K562 (cell line): ENCODE results near the gene SRMS. TPM values are rescaled to one million over a fixed set of nuclear protein-coding genes. Genes with fewer than 3 reads are reported as not detected.

Experiments used
- ATAC-seq: fragments of 200-7000 bp; cut with Tn5 transposase; 3 replicates; pipeline ENCODE4 v1.9.1; 2020; ENCODE audit warnings: moderate library complexity
- BruUV-seq: library from RNA; stranded (reverse); fragments of 400-500 nt; replicated peaks from 2 replicates; lab custom pipeline; 2021; lab: Mats Ljungman, UMichigan
- CTCF ChIA-PET: fragments of 300-600 bp; formaldehyde crosslinking; extraction: SDS; loops from one replicate; lab custom pipeline; 2021; ENCODE audit warnings: low intra/inter-chr PET ratio; lab: Yijun Ruan, JAX
- POLR2A ChIA-PET: fragments of 300-600, 350-650 bp; sonication (Branson Sonifier 250); formaldehyde crosslinking; extraction: SDS; loops from one replicate; lab custom pipeline; 2021; ENCODE audit warnings: antibody characterized with exemption, inconsistent platforms; lab: Yijun Ruan, JAX
- DNase-seq, 4 experiments: peaks; one replicate each; pipeline versions ENCODE4 v3.0.0 to v3.0.0-alpha.2; 2011 to 2018; ENCODE audit warnings: low spot score in 3 of 4, mixed read lengths in 3 of 4; ENCODE audit errors: extremely low read depth in 1 of 4
- FAIRE-seq: peaks from 2 replicates; lab custom pipeline; 2011; peaks lifted over from hg19 to GRCh38; lab: Jason Lieb, UNC
- H2AFZ ChIP-seq: 2 replicates; pipeline ENCODE4 v1.6.0; 2011; ENCODE audit warnings: low read depth, low read length, control low read depth, inconsistent platforms
- H3K27ac ChIP-seq: fragments of 200-600 bp; 3 replicates; pipeline ENCODE4 v1.8.0; 2011; ENCODE audit warnings: low read depth, mild to moderate bottlenecking, control low read depth, inconsistent platforms, low read length, moderate library complexity, mixed read lengths; ENCODE audit errors: extremely low read depth
- H3K27me3 ChIP-seq, 2 experiments: fragments of 300-600 bp in 1 of 2; 2 replicates in 1 of 2; 3 replicates in 1 of 2; pipeline versions ENCODE4 v1.6.0 to v1.8.0; 2011; ENCODE audit warnings: inconsistent platforms in 2 of 2, low read length in 2 of 2, mild to moderate bottlenecking in 1 of 2, mixed read lengths in 1 of 2, moderate library complexity in 1 of 2; ENCODE audit not compliant: control insufficient read depth in 2 of 2, insufficient read depth in 2 of 2
- H3K36me3 ChIP-seq: fragments of 300-600 bp; 3 replicates; pipeline ENCODE4 v1.8.0; 2011; ENCODE audit warnings: mild to moderate bottlenecking, low read length, inconsistent platforms; ENCODE audit not compliant: control insufficient read depth, insufficient read depth
- H3K4me1 ChIP-seq, 2 experiments: fragments of 200-600 bp in 1 of 2; replicated peaks in 1 of 2; 2 replicates in 1 of 2; 3 replicates in 1 of 2; pipeline versions ENCODE4 v1.5.1 to v1.8.0; 2011; ENCODE audit warnings: inconsistent platforms in 2 of 2, low read length in 2 of 2, mild to moderate bottlenecking in 1 of 2, mixed read lengths in 1 of 2, moderate library complexity in 1 of 2; ENCODE audit not compliant: control insufficient read depth in 2 of 2, insufficient read depth in 2 of 2
- H3K4me2 ChIP-seq: 2 replicates; pipeline ENCODE4 v1.6.1; 2011; ENCODE audit warnings: low read length, control low read depth, inconsistent platforms, mixed read lengths; ENCODE audit not compliant: insufficient read depth
- H3K4me3 ChIP-seq: fragments of 200-600 bp; sonication (generic), shearing (Covaris generic); 2 replicates; pipeline ENCODE4 v1.5.1; 2016; ENCODE audit warnings: control low read depth, inconsistent platforms
- H3K79me2 ChIP-seq: fragments of 200-600 bp; 3 replicates; pipeline ENCODE4 v1.8.0; 2011; ENCODE audit warnings: low read length, inconsistent platforms; ENCODE audit not compliant: control insufficient read depth, insufficient read depth
- H3K9ac ChIP-seq, 2 experiments: 2 replicates each; pipeline versions ENCODE4 v1.6.0 to v1.6.1; 2011; ENCODE audit warnings: low read depth in 2 of 2, low read length in 2 of 2, control low read depth in 1 of 2, inconsistent platforms in 1 of 2, mild to moderate bottlenecking in 1 of 2, mixed read lengths in 1 of 2; ENCODE audit not compliant: insufficient read depth in 1 of 2
- H3K9me1 ChIP-seq: one replicate; pipeline ENCODE4 v1.6.0; 2011; ENCODE audit warnings: inconsistent platforms, mild to moderate bottlenecking, low read length, moderate library complexity; ENCODE audit not compliant: control insufficient read depth, insufficient read depth
- H3K9me3 ChIP-seq: replicated peaks from 2 replicates; pipeline ENCODE4 v1.5.1; 2011; ENCODE audit warnings: low read depth, low read length, inconsistent platforms; ENCODE audit not compliant: control insufficient read depth, insufficient read depth
- H4K20me1 ChIP-seq: replicated peaks from 2 replicates; pipeline ENCODE4 v1.6.1; 2011; ENCODE audit warnings: low read length, inconsistent platforms, mixed read lengths; ENCODE audit not compliant: control insufficient read depth, insufficient read depth
- CEBPB ChIP-seq: fragments of 450-650 bp; IDR thresholded peaks from 2 replicates; pipeline ENCODE4 v1.6.1; 2016; ENCODE audit warnings: missing genetic modification characterization, missing compliant biosample characterization
- DACH1 ChIP-seq: fragments of 450-650 bp; IDR thresholded peaks from 2 replicates; pipeline ENCODE4 v1.6.1; 2018; ENCODE audit not compliant: partially characterized antibody
- FOXA3 ChIP-seq, 2 experiments: fragments of 450-650 bp in 1 of 2; sonication (generic) in 1 of 2; formaldehyde crosslinking; IDR thresholded peaks in 1 of 2; conservative IDR thresholded peaks in 1 of 2; 2 replicates each; pipeline versions ENCODE4 v1.4.0 to v1.8.0; 2020 to 2022; ENCODE audit warnings: mild to moderate bottlenecking in 2 of 2, missing genetic modification reagents in 1 of 2
- MEF2D ChIP-seq: conservative IDR thresholded peaks from 2 replicates; pipeline ENCODE4 v1.6.1; 2016; ENCODE audit warnings: low read depth, missing genetic modification characterization, missing compliant biosample characterization
- PRMT5 ChIP-seq: sonication (generic); formaldehyde crosslinking; IDR thresholded peaks from 2 replicates; pipeline ENCODE4 v1.5.0; 2020; ENCODE audit warnings: missing genetic modification reagents
- SAFB ChIP-seq: fragments of 200-400 bp; formaldehyde crosslinking; IDR thresholded peaks from 2 replicates; pipeline ENCODE4 v1.6.1; 2017; ENCODE audit warnings: low read depth, low read length, borderline replicate concordance
- ZBTB40 ChIP-seq, 2 experiments: fragments of 450-650 bp in 1 of 2; sonication (generic) in 1 of 2; formaldehyde crosslinking in 1 of 2; IDR thresholded peaks; 2 replicates each; pipeline versions ENCODE4 v1.7.1 to v1.9.0; 2016 to 2022; ENCODE audit warnings: inconsistent platforms in 1 of 2, mild to moderate bottlenecking in 1 of 2, missing genetic modification reagents in 1 of 2
- ZNF592 ChIP-seq: fragments of 450-650 bp; IDR thresholded peaks from 2 replicates; pipeline ENCODE4 v1.6.1; 2017; ENCODE audit warnings: antibody characterized with exemption, mild to moderate bottlenecking
- WGBS: fragments of 100-300 bp; shearing (Covaris generic); methylation state at CpG from one replicate; pipeline ENCODE4 v1.1.6; 2016; ENCODE audit warnings: low coverage, mixed read lengths; ENCODE audit not compliant: insufficient coverage; ENCODE audit errors: missing lambda C conversion rate; 5-methylcytosine and 5-hydroxymethylcytosine counted together
- in situ Hi-C: fragments of 300-500 bp; cut with MboI; formaldehyde crosslinking; loops from 4 replicates; pipeline ENCODE4 v1.15.0; 2018; ENCODE audit warnings: inconsistent platforms, mixed read lengths
- intact Hi-C: fragments of 100-400 bp; cut with micrococcal nuclease; formaldehyde crosslinking; loops from 2 replicates; pipeline ENCODE4 v1.14.2; 2022
- polyA plus RNA-seq, 8 experiments: library from polyadenylated mRNA; depleted of rRNA in 4 of 8; stranded (reverse) in 5 of 8; unstranded in 3 of 8; fragments of >200 nt; fragmentation: Nextera tagmentation in 2 of 8; fragmentation: Illumina TruSeq in 1 of 8; extraction: Ambion mirVana in 2 of 8; extraction: Trizol in 1 of 8; gene quantifications; 2 replicates each; pipeline versions ENCODE4 v1.2.1 to v1.2.3, GENCODE V29; 2011 to 2014; ENCODE audit warnings: inconsistent platforms in 1 of 8, missing spikeins in 1 of 8
- total RNA-seq, 7 experiments: library from RNA; depleted of rRNA in 6 of 7; stranded (reverse); fragments of >200 nt in 6 of 7; fragmentation: Illumina TruSeq in 2 of 7; extraction: Trizol in 2 of 7; gene quantifications; 2 replicates each; pipeline versions ENCODE4 v1.2.1 to v1.2.3, GENCODE V29; 2011 to 2021; ENCODE audit warnings: low replicate concordance in 1 of 7

SRMS gene
- total and polyA plus RNA-seq, 9 of the 15 experiments (the other 6 are each of a cell fraction or from before 2014, with no cell fraction given): 0.07 TPM; not detected in 8

GRCh38 chr20:63509088-63509564, 38.4 kb downstream of the SRMS start:
- Histone ChIP-seq H2AFZ (no peak overlapping the region), H4K20me1 (no peaks in the 10 kb centered on the region), H3K9me1 (no peaks in the 10 kb centered on the region), H3K4me3 (no peak overlapping the region), H3K27me3 (peaks cover 32 to 51% of the 10 kb centered on the region in 2 experiments), H3K9ac (no peak overlapping the region), H3K36me3 (no peaks in the 10 kb centered on the region), H3K9me3 (peaks cover 6% of the 10 kb centered on the region), H3K4me1 (peaks cover 0 to 13% of the 10 kb centered on the region in 2 experiments; a peak in 4 of 5 replicates), H3K27ac (no peak overlapping the region), H3K4me2 (no peak overlapping the region), H3K79me2 (no peaks in the 10 kb centered on the region)
- ChIA-PET CTCF (no interaction called here), POLR2A (interaction anchor here (0.6 to 3.1 kb wide), 3 partner anchors 9 to 12 kb away, joined by 3 to 9 read pairs (median 7); partner anchors contain the start of gene PPDPF)
- intact Hi-C loops: no loop called here
- no TSS peak for BruUV-seq
- in situ Hi-C loops: no loop called here
- DNase-seq: no peak
- WGBS: 4% methylated on average over 9 of the region's 9 CpGs
- ATAC-seq: no peak; the same call in 2 of the 3 replicates
- no peak for FAIRE-seq
- TF ChIP-seq DACH1 (no peak), ZBTB40 (IDR thresholded peaks at IDR 0.05) (peak; percentile 40; the same call in 1 of the 2 replicates), ZBTB40 (CRISPR knock-in tag; IDR thresholded peaks at IDR 0.05) (no peak), PRMT5 (no peak), ZNF592 (no peak), FOXA3 (CRISPR knock-in tag; conservative IDR thresholded peaks at IDR 0.05 in 1 of 2, IDR thresholded peaks at IDR 0.05 in 1 of 2) (0 out of 4 replicates have a peak, but pooled peaks of 1 of the 2 experiments have one; percentile 32), MEF2D (peak; percentile 85), CEBPB (tag) (peak; percentile 67), SAFB (no peak)
